Smooth muscle cell (in vitro differentiated cells): ENCODE data around the gene PINK1. TPM values are rescaled to one million over a fixed set of nuclear protein-coding genes. Genes with fewer than 3 reads are reported as not detected.

Experiments used
- DNase-seq: peaks from one replicate; lab custom pipeline; 2025; ENCODE audit not compliant: unreplicated experiment; lab: John Stamatoyannopoulos, UW
- H2AFZ ChIP-seq: fragments of 200-600 bp; sonication (generic); 2 replicates; pipeline ENCODE4 v1.6.0; 2016; ENCODE audit warnings: antibody characterized with exemption, low read depth, mild to moderate bottlenecking
- H3F3A ChIP-seq: fragments of 200-600 bp; sonication (generic); 2 replicates; pipeline ENCODE4 v1.6.0; 2017; ENCODE audit warnings: antibody characterized with exemption, low read depth
- H3K27ac ChIP-seq: fragments of 200-600 bp; sonication (generic); 2 replicates; pipeline ENCODE4 v1.5.1; 2016; ENCODE audit warnings: low read depth, mild to moderate bottlenecking
- H3K27me3 ChIP-seq: fragments of 200-600 bp; sonication (generic); 2 replicates; pipeline ENCODE4 v1.6.1; 2016; ENCODE audit warnings: low read depth, mild to moderate bottlenecking
- H3K36me3 ChIP-seq: fragments of 200-600 bp; sonication (generic); 2 replicates; pipeline ENCODE4 v1.5.1; 2016; ENCODE audit warnings: low read depth
- H3K4me1 ChIP-seq: fragments of 200-600 bp; sonication (generic); 2 replicates; pipeline ENCODE4 v1.5.1; 2016; ENCODE audit warnings: low read depth
- H3K4me2 ChIP-seq: fragments of 200-600 bp; sonication (generic); 2 replicates; pipeline ENCODE4 v1.6.0; 2016; ENCODE audit warnings: mild to moderate bottlenecking
- H3K4me3 ChIP-seq: fragments of 200-600 bp; sonication (generic); 2 replicates; pipeline ENCODE4 v1.5.1; 2016; ENCODE audit warnings: mild to moderate bottlenecking
- H3K79me2 ChIP-seq: fragments of 200-600 bp; sonication (generic); 2 replicates; pipeline ENCODE4 v1.6.0; 2016; ENCODE audit warnings: low read depth, mild to moderate bottlenecking
- H3K9ac ChIP-seq: fragments of 200-600 bp; sonication (generic); 2 replicates; pipeline ENCODE4 v1.6.0; 2016; ENCODE audit warnings: low read depth
- H3K9me3 ChIP-seq: fragments of 200-600 bp; sonication (generic); replicated peaks from 2 replicates; pipeline ENCODE4 v1.5.1; 2016; ENCODE audit warnings: low read depth
- H4K20me1 ChIP-seq: fragments of 200-600 bp; sonication (generic); 2 replicates; pipeline ENCODE4 v1.6.0; 2016; ENCODE audit warnings: low read depth
- WGBS: methylation state at CpG from one replicate; pipeline ENCODE4 v1.1.7; 2016; ENCODE audit warnings: low lambda C conversion rate; 5-methylcytosine and 5-hydroxymethylcytosine counted together
- polyA plus RNA-seq: library from polyadenylated mRNA; unstranded; fragments of >200 nt; fragmentation: Nextera tagmentation; extraction: Ambion mirVana; gene quantifications from 2 replicates; pipeline ENCODE4 v1.2.1, GENCODE V29; 2016
- total RNA-seq: library from RNA; depleted of rRNA; stranded (reverse); fragments of >200 nt; gene quantifications from 2 replicates; pipeline ENCODE4 v1.2.3, GENCODE V29; 2014
- TF ChIP-seq, protein P1 (sequence below): fragments of 200-600 bp; sonication (generic); IDR thresholded peaks from 2 replicates; pipeline ENCODE4 v1.5.1; 2017; ENCODE audit warnings: borderline replicate concordance, mild to moderate bottlenecking, antibody characterized with exemption; ENCODE audit not compliant: insufficient read depth, poor library complexity, severe bottlenecking

The PINK1 gene
- total and polyA plus RNA-seq, 2 experiments from 2014 or later = 28.8 to 63.3 TPM

DNA sequence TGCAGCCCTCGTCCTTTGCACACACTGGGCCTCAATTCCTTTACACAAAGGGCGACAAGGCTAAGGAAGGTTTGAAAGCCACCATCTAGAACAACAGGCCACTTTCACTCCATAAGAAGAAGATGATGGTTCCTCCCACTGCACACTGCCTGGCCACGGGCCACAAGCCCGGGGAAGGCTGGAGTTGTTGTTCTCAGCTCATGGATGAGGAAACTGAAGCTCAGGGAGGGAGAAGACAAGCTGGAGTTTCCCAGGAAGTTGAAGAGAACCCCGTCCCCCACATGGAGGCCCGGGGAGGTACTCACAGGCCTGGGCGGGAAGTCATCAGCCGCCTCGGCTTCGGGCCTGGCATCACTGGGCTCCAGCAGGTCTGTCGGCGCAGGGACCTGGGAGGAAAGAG, 52.5 kb downstream of the PINK1 start:
- Histone ChIP-seq H3K36me3 (no peaks in the 10 kb centered on the region), H4K20me1 (no peaks in the 10 kb centered on the region), H3F3A (no peaks in the 10 kb centered on the region), H3K4me2 (no peak overlapping the region), H3K9me3 (no peaks in the 10 kb centered on the region), H3K27me3 (no peaks in the 10 kb centered on the region), H3K79me2 (no peaks in the 10 kb centered on the region), H3K4me1 (no peaks in the 10 kb centered on the region), H3K4me3 (no peak overlapping the region), H3K27ac (no peak overlapping the region), H2AFZ (no peak overlapping the region), H3K9ac (no peak overlapping the region)
- no peak for DNase-seq
- 90% methylated on average over 12 of the region's 12 CpGs for WGBS
- TF ChIP-seq, protein P1, sequence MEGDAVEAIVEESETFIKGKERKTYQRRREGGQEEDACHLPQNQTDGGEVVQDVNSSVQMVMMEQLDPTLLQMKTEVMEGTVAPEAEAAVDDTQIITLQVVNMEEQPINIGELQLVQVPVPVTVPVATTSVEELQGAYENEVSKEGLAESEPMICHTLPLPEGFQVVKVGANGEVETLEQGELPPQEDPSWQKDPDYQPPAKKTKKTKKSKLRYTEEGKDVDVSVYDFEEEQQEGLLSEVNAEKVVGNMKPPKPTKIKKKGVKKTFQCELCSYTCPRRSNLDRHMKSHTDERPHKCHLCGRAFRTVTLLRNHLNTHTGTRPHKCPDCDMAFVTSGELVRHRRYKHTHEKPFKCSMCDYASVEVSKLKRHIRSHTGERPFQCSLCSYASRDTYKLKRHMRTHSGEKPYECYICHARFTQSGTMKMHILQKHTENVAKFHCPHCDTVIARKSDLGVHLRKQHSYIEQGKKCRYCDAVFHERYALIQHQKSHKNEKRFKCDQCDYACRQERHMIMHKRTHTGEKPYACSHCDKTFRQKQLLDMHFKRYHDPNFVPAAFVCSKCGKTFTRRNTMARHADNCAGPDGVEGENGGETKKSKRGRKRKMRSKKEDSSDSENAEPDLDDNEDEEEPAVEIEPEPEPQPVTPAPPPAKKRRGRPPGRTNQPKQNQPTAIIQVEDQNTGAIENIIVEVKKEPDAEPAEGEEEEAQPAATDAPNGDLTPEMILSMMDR = no peak

DNA sequence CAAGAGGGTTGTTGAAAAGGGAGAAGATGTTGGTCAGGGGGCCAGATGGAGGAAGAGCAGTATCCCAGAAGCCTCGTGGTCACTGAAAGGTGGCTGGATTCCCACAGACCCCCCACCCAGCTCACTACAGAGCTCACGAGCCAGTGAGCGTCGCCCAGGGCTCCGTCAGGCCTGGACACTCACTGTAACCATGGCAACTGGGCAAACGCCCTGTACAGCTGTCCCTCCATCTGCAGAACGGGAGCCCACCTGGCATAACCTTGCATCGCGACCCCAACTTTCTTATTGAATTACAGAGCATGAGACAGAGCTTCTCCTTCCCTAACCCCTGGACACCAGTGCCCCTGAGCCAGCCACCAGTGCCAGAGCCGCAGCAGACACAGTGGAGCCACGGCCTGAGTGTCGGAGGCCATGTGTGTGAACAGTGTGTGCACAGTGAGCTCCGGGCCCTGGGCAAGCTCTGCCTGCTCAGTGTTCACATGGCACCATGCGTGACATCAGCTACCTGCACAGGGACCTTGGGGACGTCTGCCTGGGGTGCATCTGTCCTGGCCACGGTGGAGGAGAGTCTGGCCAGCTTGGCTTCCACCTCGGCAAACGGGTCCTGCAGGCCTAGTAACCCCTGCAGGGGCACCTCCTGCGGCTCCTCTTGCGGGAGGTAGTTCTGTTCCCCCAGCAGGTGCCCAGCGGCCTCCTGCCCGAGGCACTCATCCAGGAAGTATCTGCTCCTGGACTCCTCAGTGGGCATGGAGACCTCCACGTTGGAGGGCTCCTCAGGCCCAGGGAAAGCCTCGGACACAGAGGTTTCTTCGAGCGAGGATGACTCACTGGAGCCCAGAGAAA, 53.8 kb downstream of the PINK1 start:
- WGBS = 91% methylated on average over 21 of the region's 26 CpGs
- TF ChIP-seq, protein P1 = no peak

DNA sequence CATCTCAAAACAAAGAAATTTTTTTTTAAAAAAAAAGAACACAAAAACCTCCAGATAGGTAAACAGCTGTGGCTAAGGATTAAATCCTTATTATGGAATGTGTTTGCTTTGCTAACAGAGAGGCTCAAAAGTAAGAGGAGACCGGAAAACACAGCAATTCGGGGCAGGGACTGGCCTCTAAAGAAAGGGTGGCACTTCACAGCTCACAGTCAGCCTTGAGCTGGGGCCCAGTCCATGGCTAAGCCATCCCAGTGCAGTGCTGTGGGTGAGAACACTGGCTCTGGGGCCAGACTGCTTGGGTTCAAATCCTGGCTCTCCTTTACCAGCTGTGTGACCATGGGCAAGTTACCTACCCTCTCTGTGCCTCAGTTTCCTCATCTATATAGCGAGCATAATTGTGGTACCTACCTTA, 56.4 kb downstream of the PINK1 start:
- Histone ChIP-seq H3K27me3 (no peaks in the 10 kb centered on the region), H3K9ac (no peak overlapping the region), H3K36me3 (no peaks in the 10 kb centered on the region), H3K9me3 (no peaks in the 10 kb centered on the region), H3K4me3 (no peak overlapping the region), H3K4me1 (no peaks in the 10 kb centered on the region), H3K27ac (no peak overlapping the region), H3K79me2 (no peaks in the 10 kb centered on the region), H4K20me1 (no peaks in the 10 kb centered on the region), H3K4me2 (no peak overlapping the region), H2AFZ (no peak overlapping the region), H3F3A (no peaks in the 10 kb centered on the region)
- TF ChIP-seq, protein P1 = no peak
- no peak for DNase-seq
- WGBS = 98% methylated on average over 3 of the region's 3 CpGs

More for the DNA sequence above, 53.8 kb downstream of the PINK1 start:
- Histone ChIP-seq H3K79me2 (no peaks in the 10 kb centered on the region), H3K9me3 (no peaks in the 10 kb centered on the region), H3K4me2 (no peak overlapping the region), H3K9ac (no peak overlapping the region), H2AFZ (no peak overlapping the region), H3K4me1 (no peaks in the 10 kb centered on the region), H3K27ac (no peak overlapping the region), H3K4me3 (no peak overlapping the region), H3K27me3 (no peaks in the 10 kb centered on the region), H4K20me1 (no peaks in the 10 kb centered on the region), H3F3A (no peaks in the 10 kb centered on the region), H3K36me3 (no peaks in the 10 kb centered on the region)
- no peak for DNase-seq

- H3F3A ChIP-seq = no peaks in the 10 kb centered on the region
- no peak overlapping the region for H3K27ac ChIP-seq
- TF ChIP-seq, protein P1 = no peak
- no peak for DNase-seq
- H4K20me1 ChIP-seq = no peaks in the 10 kb centered on the region
- 89% methylated on average over 1 of the region's 1 CpG for WGBS
- H3K36me3 ChIP-seq = no peaks in the 10 kb centered on the region
- H2AFZ ChIP-seq = no peak overlapping the region
- no peaks in the 10 kb centered on the region for H3K79me2 ChIP-seq
- H3K4me2 ChIP-seq = no peak overlapping the region
- H3K27me3 ChIP-seq = no peaks in the 10 kb centered on the region
- no peaks in the 10 kb centered on the region for H3K9me3 ChIP-seq
- H3K4me1 ChIP-seq = no peaks in the 10 kb centered on the region
- H3K9ac ChIP-seq = no peak overlapping the region
- H3K4me3 ChIP-seq = no peak overlapping the region
These were observed 58.6 kb downstream of the PINK1 start for GRCh38 chr1:20691872-20692271.
